GM10248 (cell line): ENCODE data around the gene DNMT3A.
A peak's percentile ranks its signal among the peaks of the same experiment; 100 is the strongest.

ENCODE experiments used
- CTCF ChIA-PET: fragments of 300-600 bp; sonication (Branson Sonifier 250); formaldehyde crosslinking; extraction: SDS; loops from one replicate; lab custom pipeline; 2021; ENCODE audit warnings: antibody characterized with exemption; lab: Yijun Ruan, JAX
- POLR2A ChIA-PET: fragments of 350-650 bp; sonication (Branson Sonifier 250); formaldehyde crosslinking; extraction: SDS; loops from one replicate; lab custom pipeline; 2020; ENCODE audit warnings: antibody characterized with exemption; lab: Yijun Ruan, JAX
- DNase-seq: peaks from one replicate; pipeline ENCODE4 v3.0.0; 2012; ENCODE audit errors: extremely low spot score
- TF ChIP-seq, protein P1 (sequence below): IDR thresholded peaks from 2 replicates; pipeline ENCODE4 v1.5.1; 2012; ENCODE audit warnings: mild to moderate bottlenecking, low read depth; ENCODE audit errors: extremely low read depth, missing control alignments, control extremely low read depth

Gene DNMT3A

DNA sequence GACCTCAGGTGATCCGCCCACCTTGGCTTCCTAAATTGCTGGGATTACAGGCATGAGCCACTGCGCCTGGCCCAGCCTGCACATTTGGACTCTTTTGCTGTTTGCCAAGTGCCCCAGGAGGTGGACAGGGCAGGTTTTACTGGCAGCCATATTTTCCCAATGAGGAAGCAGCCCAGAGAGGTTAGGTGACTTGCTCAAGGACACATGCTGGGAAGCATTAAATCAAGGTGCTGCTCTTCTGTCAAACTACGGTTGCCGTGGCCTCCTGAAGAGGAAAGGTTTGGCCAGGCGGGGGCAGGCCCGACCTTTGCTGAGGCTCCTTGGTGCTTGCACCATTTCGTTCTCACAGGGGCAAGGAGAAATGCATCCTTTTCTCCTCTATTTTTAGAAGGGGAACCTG is 44.0 kb downstream of the DNMT3A start:
- ChIA-PET POLR2A (no interaction called here), CTCF (no interaction called here)
- no peak for DNase-seq
- TF ChIP-seq, protein P1, sequence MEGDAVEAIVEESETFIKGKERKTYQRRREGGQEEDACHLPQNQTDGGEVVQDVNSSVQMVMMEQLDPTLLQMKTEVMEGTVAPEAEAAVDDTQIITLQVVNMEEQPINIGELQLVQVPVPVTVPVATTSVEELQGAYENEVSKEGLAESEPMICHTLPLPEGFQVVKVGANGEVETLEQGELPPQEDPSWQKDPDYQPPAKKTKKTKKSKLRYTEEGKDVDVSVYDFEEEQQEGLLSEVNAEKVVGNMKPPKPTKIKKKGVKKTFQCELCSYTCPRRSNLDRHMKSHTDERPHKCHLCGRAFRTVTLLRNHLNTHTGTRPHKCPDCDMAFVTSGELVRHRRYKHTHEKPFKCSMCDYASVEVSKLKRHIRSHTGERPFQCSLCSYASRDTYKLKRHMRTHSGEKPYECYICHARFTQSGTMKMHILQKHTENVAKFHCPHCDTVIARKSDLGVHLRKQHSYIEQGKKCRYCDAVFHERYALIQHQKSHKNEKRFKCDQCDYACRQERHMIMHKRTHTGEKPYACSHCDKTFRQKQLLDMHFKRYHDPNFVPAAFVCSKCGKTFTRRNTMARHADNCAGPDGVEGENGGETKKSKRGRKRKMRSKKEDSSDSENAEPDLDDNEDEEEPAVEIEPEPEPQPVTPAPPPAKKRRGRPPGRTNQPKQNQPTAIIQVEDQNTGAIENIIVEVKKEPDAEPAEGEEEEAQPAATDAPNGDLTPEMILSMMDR = no peak

DNA sequence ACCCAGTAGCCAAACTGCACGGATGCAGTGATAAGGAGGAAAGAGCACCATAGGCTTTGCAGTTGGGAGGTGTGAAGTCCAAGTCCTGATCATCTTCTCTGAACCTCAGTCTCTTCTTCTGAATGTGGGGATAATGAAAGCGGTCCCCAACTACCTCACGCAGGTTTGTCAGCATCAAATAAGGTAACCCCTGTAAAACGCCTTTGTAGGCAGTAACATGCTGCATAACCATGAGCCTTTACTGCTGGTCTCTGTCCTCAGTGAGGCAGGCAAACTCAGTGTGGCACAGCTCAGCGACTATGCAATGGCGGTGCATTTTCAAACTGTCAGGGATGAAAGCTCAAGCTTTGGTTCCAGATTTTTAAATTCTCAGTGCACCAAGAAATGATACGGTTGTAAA is 46.1 kb downstream of the DNMT3A start:
- CTCF ChIA-PET = interaction anchor here (1.1 to 1.9 kb wide), 5 partner anchors 12 to 370 kb away, joined by 3 to 6 read pairs (median 4); no protein-coding TSS in a partner anchor

DNA sequence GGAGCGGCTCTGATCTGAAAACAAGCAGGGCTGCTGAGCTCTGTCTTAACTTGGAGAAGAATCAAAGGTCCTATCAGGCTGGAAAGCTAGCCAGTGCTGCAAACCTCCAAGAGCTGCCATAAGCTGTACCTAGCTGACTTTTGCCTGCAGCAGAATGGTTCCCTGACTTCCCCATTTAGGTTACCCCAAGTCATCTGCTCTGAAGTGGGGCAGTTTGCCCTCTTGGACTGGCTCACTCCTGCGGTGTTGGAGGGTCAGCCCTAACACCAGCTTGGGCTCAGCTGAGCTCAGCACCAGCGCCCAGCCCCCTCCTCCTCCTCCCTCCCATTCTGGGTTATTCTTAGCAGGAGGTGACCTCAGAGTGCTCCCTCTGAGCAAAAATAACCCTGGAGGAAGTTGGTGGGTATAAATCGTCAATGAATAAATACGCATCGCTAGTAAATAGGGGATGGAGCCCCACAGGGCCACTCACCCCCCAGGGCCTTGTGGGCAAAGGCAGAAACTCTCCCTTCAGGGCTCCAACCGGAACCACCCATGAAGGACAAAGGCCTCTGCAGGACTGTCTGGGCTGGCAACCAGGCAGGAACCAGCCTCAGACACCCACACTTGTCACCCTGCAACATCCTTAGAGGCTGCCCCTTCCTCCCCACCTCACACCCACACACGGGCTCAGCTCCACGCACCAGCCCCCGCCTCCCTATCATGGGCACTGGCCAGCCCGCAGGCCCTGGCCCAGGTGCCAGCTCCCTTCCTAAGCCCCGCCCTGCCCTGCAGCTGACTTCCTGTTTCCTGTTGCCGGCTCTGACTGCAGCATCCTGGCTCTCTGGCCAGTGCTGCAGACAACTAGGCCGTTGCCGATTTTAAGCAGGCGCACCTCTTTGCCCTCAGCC is 46.9 kb downstream of the DNMT3A start:
- CTCF ChIA-PET = interaction anchor here (1.1 to 1.9 kb wide), 7 partner anchors 11 to 370 kb away, joined by 3 to 6 read pairs (median 3); no protein-coding TSS in a partner anchor
- POLR2A ChIA-PET = interaction anchor here (0.6 kb wide), 2 partner anchors 89 to 102 kb away, joined by 3 to 4 read pairs; no protein-coding TSS in a partner anchor
- DNase-seq = peak; percentile 87
- TF ChIP-seq, protein P1 = no peak

More for the DNA sequence above, 46.1 kb downstream of the DNMT3A start:
- no peak for DNase-seq
- TF ChIP-seq, protein P1 = no peak
- POLR2A ChIA-PET = no interaction called here

DNA sequence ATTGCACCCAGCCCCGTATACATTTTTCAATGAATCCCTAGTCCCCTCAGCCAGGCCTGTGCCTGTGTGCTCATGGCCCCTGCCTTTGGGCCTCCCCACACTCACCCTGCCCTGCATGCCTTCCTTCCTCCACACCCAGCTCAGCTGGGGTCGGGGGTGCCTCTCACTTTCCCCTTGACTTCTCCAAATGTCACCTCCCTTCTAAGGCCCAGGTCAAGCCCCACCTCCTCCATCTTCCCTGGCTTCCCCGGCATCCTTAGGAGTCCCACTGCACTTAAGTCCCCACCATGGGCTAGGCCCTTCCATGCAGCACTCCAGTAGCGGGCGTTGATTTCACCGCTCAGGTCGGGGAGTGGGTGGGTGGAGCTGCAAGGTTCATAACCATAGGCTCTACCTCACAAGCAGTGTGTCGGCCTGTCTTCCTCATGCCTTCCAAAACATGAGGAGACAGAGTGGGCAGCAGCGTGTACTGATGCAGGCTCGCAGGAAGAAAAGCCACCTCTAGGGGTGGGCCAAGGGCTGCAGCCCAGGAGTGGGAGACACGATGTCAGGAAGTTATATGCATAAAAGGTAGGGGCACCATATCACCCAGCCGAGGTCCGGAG is 47.7 kb downstream of the DNMT3A start:
- DNase-seq = no peak
- TF ChIP-seq, protein P1 = no peak
- POLR2A ChIA-PET = interaction anchor here (0.6 kb wide), 1 partner anchor 103 kb away, joined by 3 read pairs; no protein-coding TSS in a partner anchor
- CTCF ChIA-PET = interaction anchor here (1.1 to 1.4 kb wide), 4 partner anchors 15 to 371 kb away, joined by 3 to 5 read pairs (median 3); no protein-coding TSS in a partner anchor

DNA sequence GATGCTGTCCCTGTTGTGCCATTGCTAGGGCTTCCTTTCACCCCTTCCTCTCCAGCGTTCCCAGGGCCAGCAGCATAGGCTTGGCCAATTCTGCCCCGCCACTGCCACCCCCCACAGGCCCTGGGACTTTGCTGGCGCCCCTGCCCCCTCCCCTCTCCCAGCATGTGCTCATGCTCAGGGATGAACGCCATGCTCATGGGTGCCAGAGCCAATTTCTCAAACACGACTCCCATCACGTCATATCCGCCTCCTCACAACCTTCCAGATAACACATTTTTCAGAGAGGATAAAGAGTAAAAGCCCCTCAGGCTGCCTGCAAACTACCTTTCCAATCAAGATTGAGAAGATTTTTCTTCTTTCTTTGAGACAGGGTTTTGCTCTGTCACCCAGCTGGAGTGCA is 48.6 kb downstream of the DNMT3A start:
- DNase-seq = no peak
- POLR2A ChIA-PET = no interaction called here
- TF ChIP-seq, protein P1 = no peak
- CTCF ChIA-PET = no interaction called here

GRCh38 chr2:25292408-25292807 is 49.3 kb downstream of the DNMT3A start:
- POLR2A ChIA-PET = no interaction called here
- no peak for DNase-seq
- TF ChIP-seq, protein P1 = no peak
- CTCF ChIA-PET = interaction anchor here (1.5 kb wide), 1 partner anchor 314 kb away, joined by 4 read pairs; no protein-coding TSS in a partner anchor
